GM12878 (cell line): ENCODE measurements around the gene CACTIN. TPM values are rescaled to one million over a fixed set of nuclear protein-coding genes. Genes with fewer than 3 reads are reported as not detected.

Source experiments
- ATAC-seq: fragments of 200-7000 bp; cut with Tn5 transposase; 3 replicates; pipeline ENCODE4 v1.9.1; 2020; ENCODE audit warnings: mild to moderate bottlenecking, moderate library complexity
- BruUV-seq: library from RNA; stranded (reverse); fragments of 400-500 nt; replicated peaks from 2 replicates; lab custom pipeline; 2021; lab: Mats Ljungman, UMichigan
- CTCF ChIA-PET: fragments of 300-600 bp; sonication (Branson Sonifier 250); formaldehyde crosslinking; extraction: SDS; loops from one replicate; lab custom pipeline; 2021; ENCODE audit warnings: inconsistent platforms; lab: Yijun Ruan, JAX
- POLR2A ChIA-PET: fragments of 350-600 bp; formaldehyde crosslinking; extraction: SDS; loops from one replicate; lab custom pipeline; 2021; ENCODE audit warnings: inconsistent platforms; lab: Charles Lee
- RAD21 ChIA-PET: fragments of 300-600 bp; sonication (Branson Sonifier 250); formaldehyde crosslinking; loops from one replicate; lab custom pipeline; 2023; ENCODE audit warnings: antibody characterized with exemption; ENCODE audit not compliant: unreplicated experiment; lab: Charles Lee
- SMC1A ChIA-PET: fragments of 300-600 bp; sonication (Branson Sonifier 250); formaldehyde crosslinking; loops from one replicate; lab custom pipeline; 2023; ENCODE audit not compliant: unreplicated experiment, uncharacterized antibody; lab: Charles Lee
- DNase-seq: peaks from one replicate; pipeline ENCODE4 v3.0.0-alpha.2; 2011; ENCODE audit warnings: low read depth, low spot score
- FAIRE-seq: peaks from 3 replicates; lab custom pipeline; 2011; peaks lifted over from hg19 to GRCh38; lab: Jason Lieb, UNC
- H2AFZ ChIP-seq: 2 replicates; pipeline ENCODE4 v1.6.0; 2011; ENCODE audit warnings: low read depth, low read length, control low read depth; ENCODE audit not compliant: control insufficient read depth
- H3K27ac ChIP-seq: 2 replicates; pipeline ENCODE4 v1.5.1; 2011; ENCODE audit warnings: control low read depth; ENCODE audit not compliant: control insufficient read depth, insufficient read depth
- H3K27me3 ChIP-seq, 2 experiments: replicated peaks in 1 of 2; 2 replicates each; pipeline versions ENCODE4 v1.6.0 to v1.6.1; 2011; ENCODE audit warnings: low read length in 1 of 2; ENCODE audit not compliant: control insufficient read depth in 2 of 2, insufficient read depth in 2 of 2
- H3K36me3 ChIP-seq, 2 experiments: 2 replicates each; pipeline ENCODE4 v1.5.1; 2011; ENCODE audit warnings: low read length in 1 of 2; ENCODE audit not compliant: control insufficient read depth in 2 of 2, insufficient read depth in 2 of 2
- H3K4me1 ChIP-seq: 2 replicates; pipeline ENCODE4 v1.6.1; 2011; ENCODE audit warnings: mild to moderate bottlenecking, low read length, moderate library complexity, mixed read lengths; ENCODE audit not compliant: control insufficient read depth, insufficient read depth
- H3K4me2 ChIP-seq: 2 replicates; pipeline ENCODE4 v1.6.0; 2011; ENCODE audit warnings: control low read depth; ENCODE audit not compliant: control insufficient read depth, insufficient read depth
- H3K4me3 ChIP-seq: fragments of 200-600 bp; sonication (generic); 2 replicates; pipeline ENCODE4 v1.5.1; 2016
- H3K79me2 ChIP-seq: 2 replicates; pipeline ENCODE4 v1.6.0; 2011; ENCODE audit warnings: low read length; ENCODE audit not compliant: control insufficient read depth, insufficient read depth
- H3K9ac ChIP-seq: 2 replicates; pipeline ENCODE4 v1.8.0; 2011; ENCODE audit warnings: low read length, control low read depth, mixed read lengths; ENCODE audit not compliant: control insufficient read depth, insufficient read depth
- H3K9me3 ChIP-seq: replicated peaks from 3 replicates; pipeline ENCODE4 v1.5.1; 2011; ENCODE audit warnings: mild to moderate bottlenecking, low read length; ENCODE audit not compliant: control insufficient read depth, insufficient read depth
- H4K20me1 ChIP-seq: 2 replicates; pipeline ENCODE4 v1.6.0; 2011; ENCODE audit not compliant: control insufficient read depth, insufficient read depth
- CTCF ChIP-seq, 3 experiments: IDR thresholded peaks in 2 of 3; conservative IDR thresholded peaks in 1 of 3; 2 replicates each; pipeline ENCODE4 v1.5.1; 2011; ENCODE audit warnings: low read depth in 3 of 3, low read length in 3 of 3, mild to moderate bottlenecking in 3 of 3, control low read depth in 2 of 3, moderate library complexity in 2 of 3, inconsistent platforms in 1 of 3, mixed read lengths in 1 of 3; ENCODE audit not compliant: control insufficient read depth in 2 of 3, insufficient read depth in 1 of 3; ENCODE audit errors: extremely low read depth in 1 of 3
- LARP7 ChIP-seq: fragments of 450-650 bp; IDR thresholded peaks from 2 replicates; pipeline ENCODE4 v1.6.1; 2017; ENCODE audit warnings: mild to moderate bottlenecking
- WGBS: methylation state at CpG from one replicate; pipeline ENCODE4 v1.1.6; 2016; ENCODE audit warnings: low lambda C conversion rate; ENCODE audit not compliant: insufficient replicate concordance, insufficient coverage; ENCODE audit errors: missing lambda C conversion rate; 5-methylcytosine and 5-hydroxymethylcytosine counted together
- in situ Hi-C: fragments of 300-500 bp; cut with MboI; formaldehyde crosslinking; loops from 9 replicates; pipeline ENCODE4 v1.14.3; 2018; ENCODE audit warnings: mixed read lengths
- intact Hi-C: fragments of 100-400 bp; cut with micrococcal nuclease; formaldehyde crosslinking; loops from one replicate; pipeline ENCODE4 v1.14.2; 2022; ENCODE audit not compliant: unreplicated experiment
- polyA plus RNA-seq, 11 experiments: library from polyadenylated mRNA; depleted of rRNA in 4 of 11; unstranded in 6 of 11; stranded (reverse) in 5 of 11; fragments of >200 nt; fragmentation: Nextera tagmentation in 4 of 11; fragmentation: Illumina TruSeq in 1 of 11; extraction: Ambion mirVana in 4 of 11; extraction: Trizol in 1 of 11; gene quantifications; 1 replicate in 1 of 11; 2 replicates in 10 of 11; pipeline versions ENCODE4 v1.2.1 to v1.2.3, GENCODE V29; 2011 to 2016; ENCODE audit warnings: inconsistent platforms in 2 of 11, missing spikeins in 2 of 11, low read depth in 1 of 11
- total RNA-seq, 4 experiments: library from RNA; depleted of rRNA in 3 of 4; stranded (reverse); fragments of >200 nt in 3 of 4; fragmentation: Illumina TruSeq in 1 of 4; extraction: Trizol in 1 of 4; gene quantifications; 2 replicates each; pipeline versions ENCODE4 v1.2.1 to v1.2.3, GENCODE V29; 2013 to 2021

The CACTIN gene
- total and polyA plus RNA-seq, 10 of the 15 experiments (the other 5 are each of a cell fraction or from before 2014, with no cell fraction given): 0.40 to 31.4 (median 12.5) TPM

- no peak overlapping the region for H3K27ac ChIP-seq
Measured at GRCh38 chr19:3599776-3600187, 26.8 kb downstream of the CACTIN start.

More at GRCh38 chr19:3599776-3600187, 26.8 kb downstream of the CACTIN start:
- Histone ChIP-seq H3K4me3 (no peak overlapping the region), H2AFZ (no peak overlapping the region), H3K27me3 (no peaks in the 10 kb centered on the region), H3K9me3 (no peaks in the 10 kb centered on the region), H3K9ac (no peak overlapping the region), H3K4me2 (no peak overlapping the region), H3K36me3 (no peaks in the 10 kb centered on the region), H3K79me2 (no peaks in the 10 kb centered on the region), H3K4me1 (peaks cover 3% of the 10 kb centered on the region), H4K20me1 (no peaks in the 10 kb centered on the region)
- ATAC-seq (no peak), DNase-seq (no peak), FAIRE-seq (no peak)
- ChIA-PET SMC1A (no interaction called here), POLR2A (no interaction called here), CTCF (no interaction called here), RAD21 (no interaction called here)
- BruUV-seq: no TSS peak
- TF ChIP-seq LARP7 (no peak), CTCF (IDR thresholded peaks at IDR 0.05 in 2 of 3, conservative IDR thresholded peaks at IDR 0.05 in 1 of 3; ENCODE audit: control insufficient read depth in 2 of 3, extremely low read depth in 1 of 3, insufficient read depth in 1 of 3, low read depth in 3 of 3, low read length in 3 of 3) (0 out of 6 replicates have a peak, but pooled peaks of 1 of the 3 experiments have one; percentile 2)
- in situ Hi-C loops: no loop called here
- intact Hi-C loops: no loop called here
- WGBS: 75% methylated on average over 25 of the region's 28 CpGs
